Suprapubic skin (tissue), 4 donors: ENCODE measurements around the gene DDX50. TPM values are rescaled to one million over a fixed set of nuclear protein-coding genes. Genes with fewer than 3 reads are reported as not detected.
A peak's percentile ranks its signal among the peaks of the same experiment; 100 is the strongest.

Experiments
- DNase-seq, 2 donors: peaks; one replicate each; pipeline ENCODE4 v3.0.0-alpha.2; 2019; ENCODE audit warnings: low spot score in 2 of 2
- H3K27ac ChIP-seq: fragments of 200-600 bp; sonication (generic); one replicate; pipeline ENCODE4 v1.5.1; 2019
- H3K27me3 ChIP-seq: fragments of 200-600 bp; sonication (generic); one replicate; pipeline ENCODE4 v1.5.1; 2019
- H3K36me3 ChIP-seq: fragments of 200-600 bp; sonication (generic); one replicate; pipeline ENCODE4 v1.5.1; 2019
- H3K4me1 ChIP-seq: fragments of 200-600 bp; sonication (generic); one replicate; pipeline ENCODE4 v1.5.1; 2019
- H3K4me3 ChIP-seq: fragments of 200-600 bp; sonication (generic); one replicate; pipeline ENCODE4 v1.5.1; 2019; ENCODE audit warnings: mild to moderate bottlenecking
- H3K9me3 ChIP-seq: fragments of 200-600 bp; sonication (generic); one replicate; pipeline ENCODE4 v1.5.1; 2019
- CTCF ChIP-seq, 2 donors: fragments of 200-600 bp in 1 of 2; fragments of 450-650 bp in 1 of 2; sonication (generic) in 1 of 2; IDR thresholded peaks; one replicate each; pipeline ENCODE4 v1.5.1; 2016 to 2019; ENCODE audit warnings: antibody characterized with exemption in 2 of 2, mild to moderate bottlenecking in 1 of 2, moderate library complexity in 1 of 2
- EP300 ChIP-seq: sonication (generic); formaldehyde crosslinking; IDR thresholded peaks from one replicate; pipeline ENCODE4 v1.6.1; 2017; ENCODE audit warnings: antibody characterized with exemption
- POLR2A ChIP-seq, 2 donors: fragments of 450-650 bp; IDR thresholded peaks; one replicate each; pipeline ENCODE4 v1.6.1; 2017; ENCODE audit warnings: antibody characterized with exemption in 2 of 2, mild to moderate bottlenecking in 2 of 2, moderate library complexity in 2 of 2
- POLR2AphosphoS5 ChIP-seq, 3 donors: sonication (generic); formaldehyde crosslinking; IDR thresholded peaks; one replicate each; pipeline ENCODE4 v1.6.1; 2017; ENCODE audit warnings: antibody characterized with exemption in 3 of 3
- WGBS: methylation state at CpG from one replicate; pipeline ENCODE4 v1.1.5; 2018; 5-methylcytosine and 5-hydroxymethylcytosine counted together
- total RNA-seq, 4 donors: library from RNA; depleted of rRNA; stranded (reverse); fragments of >200 nt; gene quantifications; one replicate each; pipeline ENCODE4 v1.1.0, GENCODE V29; 2016

DDX50 gene
- total RNA-seq, 4 donors from 2014 or later: 21.9 to 34.2 (median 27.8) TPM

GRCh38 chr10:68992636-68993440, 91.7 kb downstream of the DDX50 start:
- DNase-seq: no peak
- no peak overlapping the region for H3K4me3 ChIP-seq

More at GRCh38 chr10:68992636-68993440, 91.7 kb downstream of the DDX50 start:
- TF ChIP-seq CTCF (IDR thresholded peaks at IDR 0.05) (no peak), POLR2AphosphoS5 (IDR thresholded peaks at IDR 0.05) (no peak), EP300 (no peak), POLR2A (IDR thresholded peaks at IDR 0.05) (no peak)
- Histone ChIP-seq H3K36me3 (no peaks in the 10 kb centered on the region), H3K27ac (peak overlapping the region; percentile 58), H3K9me3 (no peaks in the 10 kb centered on the region), H3K4me1 (peaks cover 51% of the 10 kb centered on the region), H3K27me3 (no peaks in the 10 kb centered on the region)
- WGBS: 21% methylated on average over 2 of the region's 2 CpGs

Other genes with a start within 250 kb of the DDX50 start
- 100 to 1,000 TPM in 1 of 4 donors, 10 to 100 TPM in 3; 34.8 to 103 (median 43.8) TPM for gene CCAR1, start 180.1 kb upstream of the DDX50 start, total RNA-seq
- gene STOX1, start 73.8 kb upstream of the DDX50 start, total RNA-seq: 1 to 10 TPM in 3 of 4 donors, under 1 TPM in 1; 0.64 to 2.2 (median 1.4) TPM
- 10 to 100 TPM; 35.4 to 84.4 (median 58.5) TPM for gene DDX21, start 54.9 kb downstream of the DDX50 start, total RNA-seq
- 10 to 100 TPM; 15.0 to 21.5 (median 20.8) TPM for gene KIFBP, start 87.5 kb downstream of the DDX50 start, total RNA-seq
- 10 to 100 TPM; 17.2 to 24.9 (median 21.2) TPM for gene SRGN, start 186.8 kb downstream of the DDX50 start, total RNA-seq
- gene VPS26A, start 222.9 kb downstream of the DDX50 start, total RNA-seq: 10 to 100 TPM; 29.9 to 33.4 (median 32.1) TPM